CD14-positive monocyte (primary cell): ENCODE results near the gene TUBG1. TPM values are rescaled to one million over a fixed set of nuclear protein-coding genes. Genes with fewer than 3 reads are reported as not detected.
A peak's percentile ranks its signal among the peaks of the same experiment; 100 is the strongest.

ENCODE experiments used
- DNase-seq, 3 donors: peaks; one replicate each; pipeline ENCODE4 v3.0.0-alpha.2; 2011 to 2022
- H2AFZ ChIP-seq: 2 replicates; pipeline ENCODE4 v1.6.0; 2012; ENCODE audit warnings: mild to moderate bottlenecking, low read depth, low read length, inconsistent platforms; ENCODE audit not compliant: insufficient read depth, poor library complexity, severe bottlenecking
- H3K27ac ChIP-seq, 2 donors: 1 replicate in 1 of 2; 2 replicates in 1 of 2; pipeline ENCODE4 v1.5.1; 2012 to 2013; ENCODE audit warnings: low read length in 2 of 2, control low read depth in 1 of 2, inconsistent platforms in 1 of 2, low read depth in 1 of 2, mild to moderate bottlenecking in 1 of 2
- H3K27me3 ChIP-seq, 2 donors: one replicate each; pipeline versions ENCODE4 v1.6.0 to v1.6.1; 2011 to 2013; ENCODE audit warnings: low read length in 2 of 2; ENCODE audit not compliant: control insufficient read depth in 2 of 2, insufficient read depth in 2 of 2
- H3K36me3 ChIP-seq, 2 donors: replicated peaks in 1 of 2; 1 replicate in 1 of 2; 2 replicates in 1 of 2; pipeline versions ENCODE4 v1.5.1 to v1.6.1; 2012 to 2013; ENCODE audit warnings: low read length in 2 of 2, control low read depth in 1 of 2, inconsistent platforms in 1 of 2, mild to moderate bottlenecking in 1 of 2; ENCODE audit not compliant: insufficient read depth in 2 of 2, control insufficient read depth in 1 of 2
- H3K4me1 ChIP-seq, 2 donors: 1 replicate in 1 of 2; 2 replicates in 1 of 2; pipeline versions ENCODE4 v1.5.1 to v1.6.1; 2012 to 2013; ENCODE audit warnings: low read length in 2 of 2, control low read depth in 1 of 2, inconsistent platforms in 1 of 2, mild to moderate bottlenecking in 1 of 2, moderate library complexity in 1 of 2; ENCODE audit not compliant: insufficient read depth in 2 of 2, control insufficient read depth in 1 of 2
- H3K4me2 ChIP-seq: replicated peaks from 2 replicates; pipeline ENCODE3; 2012; ENCODE audit warnings: low read length, moderate library complexity, mild to moderate bottlenecking; ENCODE audit not compliant: poor library complexity, severe bottlenecking; ENCODE audit errors: extremely low read depth
- H3K4me3 ChIP-seq, 3 experiments: fragments of 200-600 bp in 1 of 3; sonication (generic) in 1 of 3; replicated peaks in 1 of 3; 1 replicate in 2 of 3; 2 replicates in 1 of 3; pipeline ENCODE4 v1.5.1; 2011 to 2013; ENCODE audit warnings: low read length in 3 of 3, mild to moderate bottlenecking in 3 of 3, control low read depth in 2 of 3, low read depth in 2 of 3, inconsistent platforms in 1 of 3, moderate library complexity in 1 of 3
- H3K79me2 ChIP-seq: 2 replicates; pipeline ENCODE4 v1.6.0; 2012; ENCODE audit warnings: mild to moderate bottlenecking, control low read depth, inconsistent platforms, low read length, moderate library complexity; ENCODE audit not compliant: insufficient read depth
- H3K9ac ChIP-seq: 2 replicates; pipeline ENCODE4 v1.6.0; 2017; ENCODE audit warnings: low read length, mild to moderate bottlenecking; ENCODE audit not compliant: insufficient read depth, poor library complexity, severe bottlenecking
- H3K9me3 ChIP-seq, 2 donors: replicated peaks in 1 of 2; 1 replicate in 1 of 2; 2 replicates in 1 of 2; pipeline versions ENCODE4 v1.5.1 to v1.6.1; 2012 to 2013; ENCODE audit warnings: low read length in 2 of 2, control low read depth in 1 of 2; ENCODE audit not compliant: control insufficient read depth in 1 of 2, insufficient read depth in 1 of 2
- H4K20me1 ChIP-seq: 2 replicates; pipeline ENCODE4 v1.6.0; 2012; ENCODE audit warnings: mild to moderate bottlenecking, low read length, control low read depth, moderate library complexity; ENCODE audit not compliant: insufficient read depth
- H3K27ac Mint-ChIP-seq, 7 donors: one replicate each; pipeline ENCODE4 v1.8.0; 2020; ENCODE audit warnings: mild to moderate bottlenecking in 7 of 7, mixed read lengths in 7 of 7, moderate library complexity in 6 of 7, inconsistent platforms in 2 of 7
- H3K27me3 Mint-ChIP-seq, 3 donors: one replicate each; pipeline ENCODE4 v1.8.0; 2021 to 2022; ENCODE audit warnings: low read depth in 3 of 3, mild to moderate bottlenecking in 3 of 3, mixed read lengths in 3 of 3, moderate library complexity in 3 of 3, inconsistent platforms in 1 of 3
- H3K36me3 Mint-ChIP-seq, 2 donors: one replicate each; pipeline ENCODE4 v1.8.0; 2020; ENCODE audit warnings: mixed read lengths in 2 of 2, inconsistent platforms in 1 of 2, mild to moderate bottlenecking in 1 of 2
- H3K4me1 Mint-ChIP-seq: one replicate; pipeline ENCODE4 v1.8.0; 2020; ENCODE audit warnings: mild to moderate bottlenecking, mixed read lengths
- H3K4me3 Mint-ChIP-seq, 2 donors: one replicate each; pipeline ENCODE4 v1.8.0; 2020; ENCODE audit warnings: mild to moderate bottlenecking in 2 of 2, mixed read lengths in 2 of 2, moderate library complexity in 1 of 2
- H3K9me3 Mint-ChIP-seq, 7 donors: one replicate each; pipeline ENCODE4 v1.8.0; 2020 to 2022; ENCODE audit warnings: mixed read lengths in 7 of 7, mild to moderate bottlenecking in 6 of 7, moderate library complexity in 6 of 7, inconsistent platforms in 2 of 7
- CTCF ChIP-seq: fragments of 200-600 bp; IDR thresholded peaks from one replicate; pipeline ENCODE4 v1.8.0; 2022; ENCODE audit warnings: antibody characterized with exemption, mild to moderate bottlenecking
- whole genome bisulfite sequencing: methylation state at CpG from one replicate; pipeline ENCODE4 v1.1.5; 2013; ENCODE audit warnings: missing lambda C conversion rate; ENCODE audit not compliant: insufficient coverage; 5-methylcytosine and 5-hydroxymethylcytosine counted together
- intact Hi-C, 2 donors: fragments of 100-400 bp; cut with micrococcal nuclease; formaldehyde crosslinking; loops; one replicate each; pipeline versions ENCODE4 v1.15.0 to v1.15.1; 2023
- polyA plus RNA-seq, 3 donors: library from polyadenylated mRNA; depleted of rRNA in 1 of 3; unstranded in 2 of 3; stranded (reverse) in 1 of 3; fragments of 300-500 nt in 2 of 3; fragments of >200 nt in 1 of 3; fragmentation: Illumina TruSeq in 2 of 3; gene quantifications; 1 replicate in 2 of 3; 2 replicates in 1 of 3; pipeline ENCODE4 v1.2.3, GENCODE V29; 2012 to 2021

Gene TUBG1
- polyA plus RNA-seq, 3 donors: 7.5 to 17.4 (median 10.2) TPM

GRCh38 chr17:42571435-42572225 lies 37.9 kb upstream of the TUBG1 start:
- peak overlapping the region in 1 of 2 donors; percentile 36 for H3K27ac ChIP-seq
- no peak for TF ChIP-seq CTCF
- H3K36me3 ChIP-seq: peaks cover 66 to 71% of the 10 kb centered on the region in 2 donors
- Mint-ChIP-seq H3K4me3 (no peak overlapping the region), H3K27me3 (peaks cover 0 to 2% (median 1%) of the 10 kb centered on the region in 3 donors), H3K4me1 (peaks cover 29% of the 10 kb centered on the region), H3K36me3 (peaks cover 66 to 81% of the 10 kb centered on the region in 2 donors), H3K9me3 (no peaks in the 10 kb centered on the region), H3K27ac (peak overlapping the region in 2 of 7 donors; percentile 14 to 32)
- no peak overlapping the region for H3K4me2 ChIP-seq
- H3K79me2 ChIP-seq: peaks cover 76% of the 10 kb centered on the region
- no peak overlapping the region for H3K9ac ChIP-seq
- intact Hi-C loops: no loop called here
- no peaks in the 10 kb centered on the region for H3K27me3 ChIP-seq
- no peaks in the 10 kb centered on the region for H3K9me3 ChIP-seq
- peaks cover 85% of the 10 kb centered on the region for H4K20me1 ChIP-seq
- H3K4me3 ChIP-seq: no peak overlapping the region
- peaks cover 16 to 26% of the 10 kb centered on the region in 2 donors for H3K4me1 ChIP-seq
- DNase-seq: no peak
- 97% methylated on average over 8 of the region's 12 CpGs for WGBS
- no peak overlapping the region for H2AFZ ChIP-seq

- Histone ChIP-seq H3K4me1 (peaks cover 20 to 28% of the 10 kb centered on the region in 2 donors), H4K20me1 (peaks cover 86% of the 10 kb centered on the region), H2AFZ (no peak overlapping the region), H3K9me3 (no peaks in the 10 kb centered on the region), H3K36me3 (peaks cover 66 to 71% of the 10 kb centered on the region in 2 donors), H3K79me2 (peaks cover 62% of the 10 kb centered on the region), H3K27ac (peak overlapping the region in 1 of 2 donors; percentile 27), H3K4me3 (no peak overlapping the region), H3K4me2 (no peak overlapping the region), H3K27me3 (no peaks in the 10 kb centered on the region), H3K9ac (no peak overlapping the region)
- Mint-ChIP-seq H3K9me3 (peaks cover 0 to 2% (median 0%) of the 10 kb centered on the region in 7 donors), H3K4me1 (peaks cover 36% of the 10 kb centered on the region), H3K27ac (peak overlapping the region in 6 of 7 donors; percentile 5 to 86 (median 59)), H3K4me3 (no peak overlapping the region), H3K36me3 (peaks cover 64 to 78% of the 10 kb centered on the region in 2 donors), H3K27me3 (peaks cover 0 to 2% (median 0%) of the 10 kb centered on the region in 3 donors)
- intact Hi-C loops: no loop called here
- DNase-seq: no peak
- 69% methylated on average over 3 of the region's 4 CpGs for WGBS
- no peak for TF ChIP-seq CTCF
These were observed 36.4 kb upstream of the TUBG1 start for GRCh38 chr17:42573095-42573494.
